HCEC 1CT (cell line): ENCODE measurements around the gene KIAA1755.

Experiments
- DNase-seq: peaks from one replicate; pipeline ENCODE4 v3.0.0-alpha.2; 2017

The KIAA1755 gene, protein sequence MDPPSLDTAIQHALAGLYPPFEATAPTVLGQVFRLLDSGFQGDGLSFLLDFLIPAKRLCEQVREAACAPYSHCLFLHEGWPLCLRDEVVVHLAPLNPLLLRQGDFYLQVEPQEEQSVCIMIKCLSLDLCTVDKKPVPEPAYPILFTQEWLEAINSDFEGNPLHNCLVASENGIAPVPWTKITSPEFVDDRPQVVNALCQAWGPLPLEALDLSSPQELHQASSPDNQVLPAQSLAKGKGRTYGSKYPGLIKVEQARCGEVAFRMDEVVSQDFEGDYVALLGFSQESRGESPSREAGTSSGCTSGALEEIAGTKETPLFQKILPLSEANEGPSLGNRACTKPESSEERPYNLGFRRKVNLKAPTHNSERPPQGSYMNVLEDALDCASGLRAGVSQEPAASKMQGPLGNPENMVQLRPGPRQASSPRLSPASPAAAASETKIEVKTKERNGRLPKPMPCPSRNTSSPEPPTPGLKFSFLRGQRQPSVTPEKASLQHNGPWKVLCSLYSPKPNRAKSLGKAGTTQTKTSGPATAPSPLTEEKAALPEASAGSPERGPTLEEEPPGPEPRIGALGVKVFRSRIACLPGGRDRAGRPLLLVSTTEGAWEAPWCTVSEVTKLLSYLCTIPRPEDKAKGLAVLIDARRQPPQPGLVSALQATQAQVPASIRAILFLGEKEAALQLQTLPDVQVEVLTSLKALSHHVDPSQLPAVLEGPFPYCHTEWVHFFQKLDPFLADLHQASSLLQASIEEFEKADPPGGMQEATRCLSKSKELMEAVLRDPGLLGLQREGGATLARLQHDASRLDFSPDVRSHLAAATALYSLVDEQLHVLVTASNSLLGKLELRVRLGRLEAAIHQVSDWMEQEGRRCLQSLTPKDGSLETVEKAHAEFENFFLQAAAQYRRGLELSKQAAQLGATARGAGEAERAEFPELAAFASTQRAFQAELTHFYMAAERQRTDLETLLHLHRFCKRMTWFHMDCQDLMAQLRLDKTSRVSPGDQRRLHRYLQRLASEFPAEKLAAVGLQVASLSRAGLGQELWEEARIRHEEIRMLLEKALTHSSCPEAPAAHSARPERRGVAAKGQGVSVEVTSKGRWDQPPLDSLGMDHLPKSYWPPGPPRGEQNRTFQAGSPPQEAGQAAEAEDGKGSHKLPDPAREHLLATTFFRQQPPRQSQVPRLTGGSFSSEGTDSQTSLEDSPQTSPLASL

DNA sequence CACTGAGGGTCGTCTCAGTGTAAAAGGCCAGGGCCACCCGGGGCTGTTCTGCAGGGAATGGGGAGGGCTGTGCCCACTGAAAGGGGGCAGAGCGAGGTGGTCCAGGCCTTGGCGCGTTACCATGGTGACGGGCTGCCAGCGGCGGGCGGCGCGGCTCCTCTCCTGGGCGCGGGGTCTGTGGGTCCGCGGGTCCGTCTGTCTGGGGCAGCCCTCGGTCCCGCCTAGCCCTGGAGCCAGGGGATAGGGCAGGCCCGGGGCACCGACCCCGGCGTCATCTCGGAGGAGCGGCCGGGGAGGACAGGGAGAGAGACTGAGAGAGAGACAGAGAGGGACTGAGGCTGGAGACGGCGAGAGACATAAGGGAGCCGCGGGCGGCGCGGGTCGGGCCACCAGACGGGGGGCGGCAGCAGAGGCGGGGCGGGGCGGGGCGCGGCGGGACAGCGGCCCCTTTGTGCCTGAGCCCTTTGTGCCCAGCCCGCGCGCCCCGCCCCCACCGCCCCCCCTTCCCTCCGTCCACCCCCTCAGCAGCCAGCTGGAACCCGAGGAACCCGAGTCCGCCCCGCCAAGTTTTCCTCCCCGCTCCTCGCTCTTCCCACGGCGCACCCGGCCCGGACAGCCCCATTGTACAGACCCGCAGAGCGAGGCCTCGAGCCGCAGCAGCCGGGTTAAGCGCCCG lies at the start of gene KIAA1755:
Gene KIAA1755, minus strand, starts transcription at position 358 of the 676 bp plus-strand sequence. Its CDS starts 235 bp downstream, at position 123.
- no peak for DNase-seq

DNA sequence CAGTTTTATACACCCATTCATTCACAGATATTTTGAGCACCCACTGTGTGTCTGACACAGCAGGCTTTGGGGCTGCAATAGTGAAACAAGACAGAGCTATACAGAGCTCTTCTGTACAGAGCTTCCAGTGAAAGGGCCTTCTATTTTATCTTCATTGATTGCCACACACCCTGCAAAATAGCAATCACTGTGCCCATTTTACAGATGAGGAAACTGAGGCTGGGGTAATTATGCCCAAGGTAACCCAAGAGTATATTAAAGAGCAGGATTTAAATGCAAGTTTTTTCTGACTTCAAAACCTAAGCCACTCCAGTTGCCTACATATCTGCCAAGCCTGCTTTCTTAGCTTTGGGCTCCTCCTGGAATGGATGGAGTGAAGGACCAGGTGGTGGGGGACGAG lies 47.9 kb upstream of the KIAA1755 start:
- DNase-seq = no peak

DNA sequence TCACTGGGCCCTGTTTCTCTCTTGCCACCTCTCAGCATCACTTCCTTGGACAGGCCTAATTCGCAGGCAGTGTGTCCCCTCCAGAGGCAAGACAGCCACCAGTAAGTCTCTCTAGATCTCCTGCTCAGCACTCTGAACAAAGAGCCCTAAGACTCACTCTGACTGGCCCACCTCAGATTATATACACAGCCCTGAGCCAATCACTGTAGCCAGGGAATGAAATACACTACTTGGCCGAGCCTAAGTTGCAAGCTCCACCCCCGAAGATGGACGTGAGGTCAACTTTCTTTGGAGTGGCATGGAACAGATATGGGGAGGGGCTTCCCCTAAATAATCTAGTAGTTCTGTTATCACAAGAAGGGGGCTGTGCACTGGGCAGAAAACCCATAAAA lies 47.5 kb upstream of the KIAA1755 start:
- DNase-seq = no peak

DNA sequence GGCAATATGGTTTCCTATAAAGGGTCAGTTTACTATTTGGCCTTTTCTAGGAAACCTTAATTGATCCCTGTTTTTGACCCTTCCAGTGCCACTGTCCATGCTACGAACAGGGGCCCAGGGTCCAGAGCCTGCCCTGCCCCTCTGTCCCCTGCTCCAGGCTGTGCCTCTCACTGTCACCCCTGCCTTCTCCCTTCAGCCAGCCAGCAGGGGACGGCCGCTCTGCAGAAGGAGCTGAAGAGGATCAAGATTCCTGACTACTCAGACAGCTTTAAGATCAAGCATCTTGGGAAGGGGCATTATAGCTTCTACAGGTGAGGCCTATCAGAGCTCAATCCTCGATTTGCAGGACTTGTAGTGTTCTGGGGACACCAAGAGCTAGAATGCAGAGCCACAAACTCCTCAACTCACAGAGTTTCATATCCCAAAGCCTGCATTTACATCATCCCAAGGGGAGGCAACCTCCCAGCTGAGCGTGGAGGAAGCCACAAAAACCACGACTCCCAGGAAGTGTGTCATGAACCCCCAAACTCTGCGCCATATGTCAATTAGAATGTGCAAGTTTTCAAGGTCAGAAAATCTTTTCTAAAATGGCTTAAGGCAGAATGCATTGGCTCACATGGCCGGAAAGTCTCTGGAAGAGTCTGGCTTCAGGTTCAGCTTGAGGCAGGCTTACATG lies 47.0 kb upstream of the KIAA1755 start:
- peak; percentile 86 for DNase-seq

DNA sequence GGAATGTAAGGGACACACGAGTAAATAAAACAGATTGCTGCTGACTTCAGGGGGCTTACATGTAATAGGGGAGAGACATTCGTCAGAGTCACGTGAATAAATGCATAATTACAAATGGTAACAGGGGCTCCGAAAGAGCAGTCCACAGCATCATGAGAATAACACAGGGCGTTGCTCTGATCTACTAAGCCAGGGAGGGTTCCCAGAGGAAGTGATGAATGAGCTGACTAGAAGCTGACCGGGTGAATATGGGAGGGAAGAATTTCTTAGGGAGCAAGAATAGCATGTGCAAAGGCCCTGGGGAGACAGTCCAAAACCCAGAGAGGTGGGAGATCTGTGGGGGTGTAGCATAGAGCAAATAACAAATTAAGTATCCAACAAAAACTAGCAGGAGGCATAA lies 45.8 kb upstream of the KIAA1755 start:
- DNase-seq = no peak

DNA sequence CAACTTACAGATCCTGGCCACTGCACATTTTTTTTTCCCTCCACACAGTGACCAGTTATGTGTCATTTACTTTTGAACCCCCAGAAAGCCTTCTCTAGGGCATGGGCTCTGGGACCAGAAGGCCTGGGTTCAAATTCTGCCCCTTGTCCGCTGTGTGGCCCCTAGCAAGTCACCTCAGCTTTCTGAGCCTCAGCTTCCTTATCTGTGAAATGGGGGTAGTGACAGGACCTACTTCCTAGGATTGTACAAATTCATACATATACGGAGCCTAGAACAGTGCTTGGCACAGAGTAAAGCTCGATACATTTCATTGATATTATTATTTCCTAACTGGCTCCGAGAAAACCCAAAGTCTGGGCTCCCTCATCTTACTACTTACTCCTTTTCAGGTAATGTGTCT lies 45.0 kb upstream of the KIAA1755 start:
- DNase-seq = no peak

DNA sequence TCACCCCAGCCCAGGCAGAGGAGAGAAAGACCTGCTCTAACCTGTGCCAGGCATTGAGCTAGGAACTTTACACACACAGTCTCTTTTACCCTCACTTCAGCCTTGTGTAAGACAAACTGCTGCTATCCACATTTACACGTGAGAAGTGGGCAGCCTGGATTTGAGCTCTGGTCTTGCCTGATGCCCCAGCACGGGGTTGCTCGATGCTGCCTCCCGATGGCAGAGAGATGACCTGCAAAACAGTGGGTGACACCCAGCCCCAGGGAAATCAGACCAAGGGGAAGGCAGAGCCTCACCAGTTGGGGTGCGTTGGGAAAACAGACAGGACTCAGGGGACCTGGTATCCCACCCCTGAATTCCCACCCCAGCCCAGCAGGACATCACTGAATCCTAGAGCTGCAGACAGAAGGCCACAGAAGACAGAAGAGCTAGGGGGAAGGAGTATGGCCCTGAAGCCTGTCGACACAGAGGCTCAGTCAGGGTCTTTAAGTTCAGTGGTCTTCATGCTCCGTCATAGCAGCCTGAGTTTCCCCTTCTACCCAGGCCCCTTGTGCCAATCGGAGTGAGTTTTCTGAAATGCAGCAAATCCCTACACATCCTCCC lies 44.4 kb upstream of the KIAA1755 start:
- DNase-seq = peak; percentile 41

DNA sequence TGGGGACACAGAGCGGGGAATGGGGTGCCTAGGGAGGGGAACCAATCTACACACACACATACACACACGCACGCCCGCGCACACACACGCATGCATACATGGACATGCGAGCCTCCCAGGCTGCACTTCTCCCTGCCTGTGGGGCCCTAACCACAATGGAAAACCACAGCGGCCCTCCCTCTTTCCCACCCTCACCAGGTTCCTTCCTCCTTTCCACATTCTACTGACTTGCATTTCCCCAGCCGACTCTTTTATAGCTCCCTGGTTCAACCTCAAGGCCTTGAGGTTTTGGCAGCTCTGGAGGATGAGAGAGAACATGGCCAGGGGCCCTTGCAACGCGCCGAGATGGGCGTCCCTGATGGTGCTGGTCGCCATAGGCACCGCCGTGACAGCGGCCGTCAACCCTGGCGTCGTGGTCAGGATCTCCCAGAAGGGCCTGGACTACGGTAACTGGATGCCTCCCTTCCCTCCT lies 43.4 kb upstream of the KIAA1755 start, which contains the start of gene BPI:
Gene BPI, plus strand, starts transcription at position 249 of the 472 bp plus-strand sequence. Its CDS starts 68 bp downstream, at position 317.
- no peak for DNase-seq

DNA sequence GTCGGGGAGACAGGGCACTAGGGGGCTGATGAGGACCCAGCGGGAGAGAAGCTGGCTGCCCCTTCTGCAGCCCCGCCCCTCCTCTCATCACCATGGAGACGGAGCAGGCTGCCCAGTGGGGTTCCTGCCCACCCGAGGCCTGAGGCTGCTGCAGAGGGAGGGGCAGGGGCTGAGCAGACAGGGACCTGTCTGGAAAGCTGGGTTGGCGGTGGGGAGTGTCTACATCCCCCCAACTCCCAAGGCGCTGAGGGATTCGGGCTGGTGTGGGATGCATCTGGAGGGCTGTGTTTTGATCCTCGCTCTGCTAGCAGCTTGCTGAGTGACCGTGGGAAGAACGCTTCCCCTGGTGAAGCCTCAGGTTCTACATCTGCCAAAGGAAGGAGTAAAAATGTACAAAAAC lies 42.3 kb upstream of the KIAA1755 start:
- no peak for DNase-seq

DNA sequence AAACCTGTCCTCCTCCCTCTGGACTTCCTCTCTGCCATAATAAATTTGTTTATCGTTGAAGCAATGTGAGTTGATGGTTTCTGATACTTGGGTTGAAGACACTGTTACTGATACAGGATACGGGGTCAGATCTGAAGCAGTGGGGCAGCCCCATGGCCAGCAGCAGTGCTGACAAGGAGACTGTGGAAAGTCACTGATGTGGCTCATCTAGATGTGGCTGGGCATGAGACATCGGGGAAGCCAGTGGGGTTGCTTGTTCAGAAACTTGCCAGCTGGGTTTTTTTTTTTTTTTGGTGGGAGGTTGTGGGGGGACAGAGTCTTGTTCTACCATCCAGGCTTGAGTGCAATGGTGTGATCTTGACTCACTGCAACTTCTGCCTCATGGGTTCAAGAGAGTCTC lies 40.8 kb upstream of the KIAA1755 start:
- no peak for DNase-seq

DNA sequence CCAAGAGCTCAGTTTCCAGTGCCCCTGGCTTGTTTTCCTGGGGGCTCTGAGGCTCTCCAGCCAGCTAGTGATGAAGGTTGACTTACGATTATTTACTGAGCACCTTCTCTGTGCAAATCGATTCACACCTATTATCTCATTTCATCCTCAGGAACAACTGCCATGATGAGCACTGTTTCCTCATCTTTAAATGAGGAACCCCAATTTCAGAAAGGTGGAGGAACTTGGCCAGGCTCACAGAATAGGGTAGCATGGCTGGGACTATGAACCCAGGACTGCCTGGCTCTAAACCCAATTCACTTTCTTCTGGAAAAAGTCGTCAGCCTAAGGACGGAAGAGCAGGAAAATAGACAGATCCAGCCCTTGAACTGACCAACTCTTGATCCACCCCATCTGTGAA lies 39.9 kb upstream of the KIAA1755 start:
- DNase-seq = no peak

DNA sequence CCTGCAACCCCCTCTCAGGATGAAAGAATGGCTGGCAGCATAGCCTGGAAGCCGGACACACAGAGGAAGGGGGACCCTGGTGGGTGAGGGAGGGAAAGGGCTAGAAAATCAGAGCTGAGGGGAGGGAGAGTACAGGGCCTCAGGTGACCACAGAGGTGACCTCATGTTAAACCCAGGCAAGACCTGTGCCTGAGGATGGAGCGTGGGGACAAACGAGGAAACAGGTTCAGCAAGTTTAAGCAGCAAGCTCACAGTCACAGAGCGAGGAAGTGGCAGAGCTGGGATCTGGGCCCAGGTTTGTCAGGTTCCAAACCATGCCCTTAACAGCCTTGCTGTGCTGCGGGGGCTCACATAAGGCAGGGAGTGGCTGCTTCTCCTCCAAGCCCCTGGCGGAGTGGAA lies 39.4 kb upstream of the KIAA1755 start:
- no peak for DNase-seq

DNA sequence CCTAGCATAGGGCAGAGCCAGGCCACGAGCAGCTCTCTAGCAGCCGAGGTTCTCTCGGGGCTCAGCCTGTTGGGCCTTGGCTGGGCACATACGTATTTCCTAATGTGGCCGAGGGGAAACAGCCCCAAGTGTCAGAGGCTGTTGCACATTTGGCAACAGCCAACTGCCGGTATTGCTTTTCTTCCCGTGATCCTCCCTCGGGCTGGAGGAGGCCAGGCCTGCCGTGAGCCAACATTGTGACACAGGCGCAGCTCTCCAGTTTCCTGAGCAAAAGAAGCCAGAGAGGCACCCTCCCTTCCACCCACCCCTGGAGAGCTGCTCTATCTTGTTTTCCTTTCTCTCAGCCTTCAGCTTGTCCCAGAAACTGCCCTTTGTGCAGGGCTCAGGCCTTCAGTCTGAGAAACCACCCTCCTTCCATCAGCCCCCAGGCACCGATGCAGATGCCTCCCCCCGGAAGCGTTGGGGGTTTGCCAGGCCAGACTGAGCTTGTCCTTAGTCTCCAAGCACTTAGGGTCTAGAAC lies 38.3 kb upstream of the KIAA1755 start:
- DNase-seq = no peak

DNA sequence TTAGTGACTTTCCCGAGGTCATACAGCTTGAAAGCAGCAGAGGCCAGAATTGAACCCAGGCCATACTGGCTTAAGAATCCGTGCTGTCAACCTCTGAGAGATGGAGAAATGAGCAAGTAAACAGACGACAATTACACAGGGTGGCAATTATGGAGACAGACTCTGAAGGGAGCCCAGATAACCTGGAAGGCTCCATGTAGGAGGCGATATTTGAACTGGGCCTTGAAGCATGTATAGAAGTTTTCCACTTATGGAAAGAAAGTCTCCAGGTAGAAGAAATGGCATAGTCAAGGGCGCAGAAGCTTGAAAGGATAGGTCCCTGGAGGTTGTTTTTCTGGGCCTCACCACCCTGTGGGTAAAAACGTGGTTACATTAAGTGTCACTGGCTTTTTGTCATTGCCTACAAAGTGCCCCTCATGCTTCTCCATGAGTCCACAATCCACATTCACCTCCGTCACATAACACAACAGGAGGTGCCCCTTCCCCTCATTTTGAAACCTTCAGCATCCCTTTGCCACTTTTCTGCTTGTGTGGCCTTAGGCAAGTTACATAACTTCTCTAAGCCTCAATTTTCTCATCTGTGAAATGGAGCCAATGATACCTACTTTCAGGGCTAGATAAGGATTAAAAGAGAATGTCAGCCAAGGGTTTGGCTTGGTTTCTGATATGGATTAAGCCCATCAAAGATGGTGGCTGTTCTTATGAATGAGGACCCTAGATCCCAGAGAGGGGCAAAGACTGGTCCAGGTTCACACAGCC lies 37.6 kb upstream of the KIAA1755 start:
- no peak for DNase-seq

DNA sequence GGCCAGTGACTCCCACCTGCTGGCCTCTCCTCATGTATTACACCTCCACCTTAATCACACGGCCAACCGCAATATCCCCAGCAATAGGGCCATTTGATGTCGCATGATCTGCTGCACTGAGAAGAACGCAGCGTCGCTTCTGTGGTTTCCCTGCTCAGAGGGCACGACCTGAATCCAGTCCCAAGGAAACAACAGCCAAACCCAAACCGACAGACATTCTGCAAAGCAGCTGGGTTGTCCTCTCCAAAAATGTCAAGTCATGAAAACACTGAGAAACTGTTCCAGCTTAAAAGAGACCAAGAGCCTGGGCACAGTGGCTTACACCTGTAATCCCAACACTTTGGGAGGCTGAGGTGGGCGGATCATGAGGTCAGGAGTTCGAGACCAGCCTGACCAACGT lies 35.9 kb upstream of the KIAA1755 start:
- DNase-seq = no peak

DNA sequence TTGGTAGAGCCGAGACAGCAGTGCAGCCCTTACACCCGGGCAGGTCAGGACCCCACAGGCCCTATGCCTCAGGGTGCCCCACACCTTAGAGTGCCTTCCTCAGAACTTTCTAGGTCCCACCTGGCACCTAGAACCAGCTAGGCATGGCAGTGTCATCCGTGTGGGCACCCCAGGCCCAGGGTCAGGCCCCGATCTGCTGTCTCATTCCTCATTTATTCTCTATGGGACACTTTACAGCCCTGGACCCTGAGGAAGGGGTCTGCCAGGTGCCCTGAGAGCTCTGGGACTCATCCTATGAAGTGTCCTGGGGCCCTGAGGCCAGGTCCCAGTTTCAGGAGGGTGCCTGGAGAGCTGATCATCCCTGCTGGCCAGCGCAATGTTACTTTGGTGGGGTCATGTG lies 35.3 kb upstream of the KIAA1755 start:
- no peak for DNase-seq

DNA sequence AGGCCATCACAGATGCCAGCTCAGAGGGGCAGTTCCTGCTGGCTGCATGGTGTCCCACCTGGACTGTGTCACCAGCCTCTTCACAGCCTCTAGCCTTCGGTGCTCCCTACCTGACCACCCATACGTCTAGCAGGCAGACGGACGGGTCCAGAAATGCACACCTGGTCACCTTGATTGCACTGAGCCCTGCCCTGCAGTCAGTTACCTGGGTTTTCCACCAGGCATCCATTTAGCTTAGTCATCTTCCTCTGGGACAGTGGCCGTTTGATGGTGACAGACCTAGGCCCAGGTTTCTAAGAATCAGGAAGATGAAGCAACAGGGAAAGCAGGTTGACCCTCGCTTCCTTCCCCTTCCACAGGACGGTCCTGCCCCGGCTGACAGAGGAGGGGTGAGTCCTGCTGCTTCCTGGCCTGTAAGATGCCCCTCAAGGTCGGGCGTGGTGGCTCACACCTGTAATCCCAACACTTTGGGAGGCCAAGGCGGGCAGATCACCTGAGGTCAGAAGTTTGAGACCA lies 33.6 kb upstream of the KIAA1755 start:
- DNase-seq = no peak

DNA sequence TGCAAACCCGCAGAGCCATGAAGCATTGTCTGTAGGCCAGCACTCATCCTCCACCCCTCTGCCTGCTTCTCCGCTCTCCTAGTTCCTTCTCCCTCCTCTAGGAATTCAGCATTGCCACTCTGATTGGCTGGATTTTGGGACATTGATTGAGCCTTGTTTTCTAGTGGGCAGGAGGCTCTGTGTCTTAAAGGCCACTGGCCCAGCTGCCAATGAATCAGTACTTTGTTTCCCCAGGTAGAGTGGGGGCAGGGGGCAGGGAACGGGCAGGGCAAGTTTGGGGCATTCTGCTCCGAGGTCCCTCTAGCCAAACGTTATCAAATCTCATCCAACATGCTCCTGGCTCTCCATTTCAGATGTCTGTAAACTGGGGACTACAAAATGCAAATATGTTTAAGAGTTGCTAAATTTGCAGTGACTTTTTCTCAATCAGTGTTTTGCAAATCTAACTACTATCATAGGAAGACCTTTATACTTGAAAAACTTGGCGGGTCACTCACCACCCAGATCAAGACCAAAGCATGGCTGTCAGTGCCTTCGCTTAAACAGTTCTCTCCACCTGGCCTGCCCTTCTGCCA lies 33.0 kb upstream of the KIAA1755 start:
- no peak for DNase-seq

DNA sequence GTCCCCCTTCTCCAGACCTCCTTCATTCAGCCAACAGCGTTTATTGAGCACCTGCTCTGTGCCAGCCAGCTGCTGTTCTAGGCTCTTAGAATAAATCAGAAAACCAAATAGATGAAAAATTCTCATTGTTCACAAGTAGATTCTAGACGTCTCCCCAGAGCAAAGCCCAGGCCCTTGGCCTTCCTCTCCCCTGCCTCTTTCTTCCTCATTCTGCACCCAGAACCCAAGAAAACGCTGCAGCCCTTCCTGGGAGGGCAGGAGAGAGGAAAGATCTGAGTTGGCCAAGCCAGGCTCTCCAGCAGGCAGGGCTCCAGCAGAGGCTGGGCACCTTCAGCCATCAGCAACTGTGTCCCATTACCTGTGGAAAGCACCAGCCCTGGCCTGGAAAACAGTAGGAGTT lies 31.4 kb upstream of the KIAA1755 start:
- no peak for DNase-seq
